Type B pancreatic cell (in vitro differentiated cells): ENCODE results near the gene KRT3. TPM values are rescaled to one million over a fixed set of nuclear protein-coding genes. Genes with fewer than 3 reads are reported as not detected.

ENCODE experiments used
- DNase-seq: peaks from one replicate; pipeline ENCODE4 v3.0.0; 2021; ENCODE audit warnings: mixed read lengths; ENCODE audit not compliant: unreplicated experiment; ENCODE audit errors: extremely low spot score
- H3K27ac Mint-ChIP-seq: 2 replicates; pipeline ENCODE4 v1.8.0; 2021; ENCODE audit warnings: mild to moderate bottlenecking, mixed read lengths
- H3K27me3 Mint-ChIP-seq: 2 replicates; pipeline ENCODE4 v1.8.0; 2021; ENCODE audit warnings: mixed read lengths
- H3K36me3 Mint-ChIP-seq: 2 replicates; pipeline ENCODE4 v1.8.0; 2021; ENCODE audit warnings: mixed read lengths
- H3K4me1 Mint-ChIP-seq: one replicate; pipeline ENCODE4 v1.8.0; 2021; ENCODE audit warnings: mixed read lengths; ENCODE audit not compliant: unreplicated experiment
- H3K4me3 Mint-ChIP-seq: 2 replicates; pipeline ENCODE4 v1.8.0; 2021; ENCODE audit warnings: mild to moderate bottlenecking, mixed read lengths
- H3K9me3 Mint-ChIP-seq: 2 replicates; pipeline ENCODE4 v1.8.0; 2021; ENCODE audit warnings: mixed read lengths
- CTCF ChIP-seq: fragments of 200-600 bp; sonication (generic); conservative IDR thresholded peaks from 2 replicates; pipeline ENCODE4 v1.5.0; 2021; ENCODE audit warnings: antibody characterized with exemption, mild to moderate bottlenecking
- total RNA-seq: library from RNA; stranded (reverse); gene quantifications from 2 replicates; pipeline ENCODE4 v1.2.1, GENCODE V29; 2021; ENCODE audit warnings: low replicate concordance

KRT3 gene
- total RNA-seq, 1 donor from 2014 or later = 0.68 TPM

- peaks cover 20% of the 10 kb centered on the region for H3K27me3 Mint-ChIP-seq
- no peaks in the 10 kb centered on the region for H3K36me3 Mint-ChIP-seq
These were observed 36.2 kb downstream of the KRT3 start for GRCh38 chr12:52759695-52760094.

GRCh38 chr12:52759218-52759617 lies 36.7 kb downstream of the KRT3 start:
- Mint-ChIP-seq H3K27me3 (peaks cover 20% of the 10 kb centered on the region), H3K4me3 (no peak overlapping the region), H3K4me1 (no peaks in the 10 kb centered on the region), H3K9me3 (no peaks in the 10 kb centered on the region), H3K27ac (no peak overlapping the region), H3K36me3 (no peaks in the 10 kb centered on the region)
- no peak for TF ChIP-seq CTCF
- DNase-seq = no peak

More at GRCh38 chr12:52759695-52760094, 36.2 kb downstream of the KRT3 start:
- DNase-seq = no peak
- TF ChIP-seq CTCF = no peak
- Mint-ChIP-seq H3K4me1 (no peaks in the 10 kb centered on the region), H3K27ac (no peak overlapping the region), H3K9me3 (no peaks in the 10 kb centered on the region), H3K4me3 (no peak overlapping the region)

DNA sequence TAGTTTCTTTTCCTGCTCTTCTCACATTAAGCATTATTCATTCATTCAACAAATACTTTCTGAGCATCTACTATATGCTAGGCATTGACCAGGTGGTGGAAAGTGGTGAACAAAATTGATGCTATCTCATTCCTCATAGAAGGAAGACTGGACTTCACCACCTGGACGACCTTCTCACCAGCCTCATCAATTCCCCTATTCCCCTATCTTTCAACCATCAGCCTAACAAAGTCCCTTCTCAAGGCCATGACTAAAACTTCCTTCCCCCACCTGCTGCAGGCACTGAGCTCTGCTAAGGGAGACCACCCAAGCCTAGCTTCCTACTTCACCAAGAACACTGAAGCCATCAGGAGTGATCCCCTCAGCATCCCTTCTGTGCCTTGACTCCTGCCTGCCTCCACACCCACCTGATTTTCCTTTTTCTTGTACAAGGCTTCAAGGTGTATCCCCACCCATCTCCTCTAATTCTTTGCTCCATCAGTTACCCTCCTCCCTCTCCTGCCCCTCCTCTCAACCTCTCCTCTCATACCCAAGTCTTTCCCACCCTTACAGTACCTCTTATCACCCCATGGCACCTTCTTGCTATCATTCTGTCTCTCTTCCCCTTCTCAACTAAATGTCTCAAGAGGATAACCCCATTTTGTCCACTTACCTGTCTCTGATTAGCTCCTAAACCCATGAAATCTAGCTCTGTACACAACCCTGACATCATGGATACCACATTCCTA lies 38.3 kb downstream of the KRT3 start:
- Mint-ChIP-seq H3K27ac (no peak overlapping the region), H3K4me1 (no peaks in the 10 kb centered on the region), H3K27me3 (peaks cover 27% of the 10 kb centered on the region)

DNA sequence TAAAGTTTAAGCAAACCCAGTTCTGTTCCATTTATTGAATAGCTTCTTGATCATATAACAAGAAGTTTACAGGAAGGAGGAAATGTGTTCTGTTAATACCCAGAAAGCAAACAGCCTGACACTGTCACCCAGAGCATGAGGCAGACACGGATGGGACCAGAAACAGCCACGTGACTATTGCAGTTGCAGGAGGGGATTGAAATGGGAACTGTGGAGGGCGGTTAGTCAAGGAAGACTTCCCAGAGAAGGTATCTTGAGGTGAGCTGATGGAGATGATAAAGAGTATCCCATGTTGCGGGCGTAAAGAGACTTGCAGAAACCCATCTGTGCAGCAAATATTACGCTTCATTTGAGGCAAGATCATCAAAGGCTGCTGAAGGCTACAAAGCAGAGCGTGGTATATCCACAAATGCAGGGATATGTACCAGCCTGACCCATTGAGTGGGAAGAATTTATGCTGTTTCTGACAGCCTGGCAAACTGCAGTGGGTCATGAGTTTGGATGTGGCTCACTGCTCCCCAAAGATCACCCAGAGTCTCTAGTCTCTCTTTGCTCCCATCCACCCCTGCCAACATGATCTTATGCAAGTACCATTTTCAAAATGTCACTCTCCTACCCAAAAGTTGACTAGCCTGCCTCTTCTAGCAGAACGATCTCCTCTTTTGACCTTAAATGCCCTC lies 39.5 kb downstream of the KRT3 start:
- H3K9me3 Mint-ChIP-seq = no peaks in the 10 kb centered on the region
- no peak for TF ChIP-seq CTCF
- H3K36me3 Mint-ChIP-seq = no peaks in the 10 kb centered on the region
- no peak overlapping the region for H3K4me3 Mint-ChIP-seq
- peaks cover 35% of the 10 kb centered on the region for H3K27me3 Mint-ChIP-seq
- no peak overlapping the region for H3K27ac Mint-ChIP-seq
- no peak for DNase-seq
- no peaks in the 10 kb centered on the region for H3K4me1 Mint-ChIP-seq

More for the DNA sequence above, 38.3 kb downstream of the KRT3 start:
- no peak for TF ChIP-seq CTCF
- no peak overlapping the region for H3K4me3 Mint-ChIP-seq
- no peaks in the 10 kb centered on the region for H3K9me3 Mint-ChIP-seq
- no peaks in the 10 kb centered on the region for H3K36me3 Mint-ChIP-seq
- no peak for DNase-seq

DNA sequence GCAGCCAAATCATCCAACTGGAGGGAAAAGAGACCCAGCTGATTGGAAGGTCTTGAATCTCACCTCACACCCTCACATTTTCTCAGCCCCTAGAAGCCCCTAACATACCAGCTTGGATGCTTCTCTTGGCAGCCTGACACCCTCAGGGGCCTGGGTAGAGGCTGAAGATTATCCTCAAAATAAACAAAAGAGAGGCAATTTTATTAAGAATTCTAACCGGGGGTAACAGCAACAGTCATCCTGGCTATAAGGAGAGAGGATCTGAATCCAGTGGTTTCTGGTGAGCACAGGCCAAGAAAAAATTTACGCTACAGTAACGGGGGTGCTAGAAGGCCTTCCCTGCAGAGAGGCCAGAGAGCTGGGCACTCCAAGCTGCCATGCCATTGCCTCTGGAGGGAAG lies 40.4 kb downstream of the KRT3 start:
- TF ChIP-seq CTCF = no peak
- H3K27ac Mint-ChIP-seq = no peak overlapping the region
- no peaks in the 10 kb centered on the region for H3K4me1 Mint-ChIP-seq
- H3K36me3 Mint-ChIP-seq = no peaks in the 10 kb centered on the region
- no peak overlapping the region for H3K4me3 Mint-ChIP-seq
- H3K27me3 Mint-ChIP-seq = peaks cover 44% of the 10 kb centered on the region
- no peaks in the 10 kb centered on the region for H3K9me3 Mint-ChIP-seq
- no peak for DNase-seq
